Mesendoderm (in vitro differentiated cells): ENCODE data around the gene PSORS1C2. TPM values are rescaled to one million over a fixed set of nuclear protein-coding genes. Genes with fewer than 3 reads are reported as not detected.
"Not testable (repeated sequence)": the region's sequence is repeated elsewhere in the genome, so short reads cannot be mapped to it uniquely, and the experiment has no call there.

Experiments
- DNase-seq: peaks from one replicate; pipeline ENCODE4 v3.0.0; 2013
- H2AK5ac ChIP-seq: 2 replicates; pipeline ENCODE4 v1.6.1; 2013; ENCODE audit warnings: low read length, inconsistent platforms
- H2BK120ac ChIP-seq: 2 replicates; pipeline ENCODE4 v1.6.1; 2013; ENCODE audit warnings: low read depth, mild to moderate bottlenecking, low read length, moderate library complexity, mixed read lengths
- H2BK15ac ChIP-seq: replicated peaks from 2 replicates; pipeline ENCODE4 v1.6.1; 2013; ENCODE audit warnings: low read depth, mild to moderate bottlenecking, moderate library complexity
- H2BK5ac ChIP-seq: 2 replicates; pipeline ENCODE4 v1.6.1; 2013; ENCODE audit warnings: low read length, inconsistent platforms
- H3K18ac ChIP-seq: 2 replicates; pipeline ENCODE4 v1.6.1; 2013; ENCODE audit warnings: mild to moderate bottlenecking, low read length, mixed read lengths
- H3K23ac ChIP-seq: one replicate; pipeline ENCODE4 v1.6.1; 2013; ENCODE audit warnings: low read length
- H3K27ac ChIP-seq: 2 replicates; pipeline ENCODE4 v1.5.1; 2013; ENCODE audit warnings: low read depth, mild to moderate bottlenecking, inconsistent platforms, low read length, moderate library complexity
- H3K27me3 ChIP-seq: 2 replicates; pipeline ENCODE4 v1.6.1; 2013; ENCODE audit warnings: low read length, control low read depth, mild to moderate bottlenecking, inconsistent platforms; ENCODE audit not compliant: insufficient read depth, poor library complexity
- H3K36me3 ChIP-seq: 2 replicates; pipeline ENCODE4 v1.6.1; 2013; ENCODE audit warnings: low read length, inconsistent platforms; ENCODE audit not compliant: control insufficient read depth, insufficient read depth
- H3K4ac ChIP-seq: one replicate; pipeline ENCODE4 v1.6.1; 2013; ENCODE audit warnings: low read depth, mild to moderate bottlenecking, low read length, moderate library complexity
- H3K4me1 ChIP-seq: 2 replicates; pipeline ENCODE4 v1.6.1; 2013; ENCODE audit warnings: low read depth, low read length, inconsistent platforms; ENCODE audit not compliant: control insufficient read depth
- H3K4me2 ChIP-seq: 2 replicates; pipeline ENCODE4 v1.6.1; 2013; ENCODE audit warnings: low read length
- H3K4me3 ChIP-seq: 2 replicates; pipeline ENCODE4 v1.5.1; 2013; ENCODE audit warnings: mild to moderate bottlenecking, low read length
- H3K56ac ChIP-seq: one replicate; pipeline ENCODE4 v1.6.1; 2013; ENCODE audit warnings: low read length
- H3K79me1 ChIP-seq: 2 replicates; pipeline ENCODE4 v1.6.1; 2013; ENCODE audit warnings: low read length, inconsistent platforms
- H3K79me2 ChIP-seq: 2 replicates; pipeline ENCODE4 v1.6.1; 2013; ENCODE audit warnings: mild to moderate bottlenecking, low read length; ENCODE audit not compliant: control insufficient read depth, insufficient read depth
- H3K9ac ChIP-seq: 2 replicates; pipeline ENCODE4 v1.6.1; 2013; ENCODE audit warnings: low read length, inconsistent platforms
- H4K5ac ChIP-seq: one replicate; pipeline ENCODE4 v1.6.1; 2013; ENCODE audit warnings: low read length
- H4K8ac ChIP-seq: one replicate; pipeline ENCODE4 v1.6.1; 2013; ENCODE audit warnings: low read depth, mild to moderate bottlenecking, control low read depth, low read length, moderate library complexity
- WGBS: extraction: QIAGEN DNeasy Blood & Tissue Kit; methylation state at CpG from one replicate; pipeline ENCODE4 v1.1.7; 2013; ENCODE audit warnings: low lambda C conversion rate, missing lambda C conversion rate; ENCODE audit not compliant: insufficient coverage; ENCODE audit errors: extremely low coverage; 5-methylcytosine and 5-hydroxymethylcytosine counted together
- polyA plus RNA-seq, 2 experiments: library from polyadenylated mRNA; stranded (reverse); fragments of 200-250 nt; gene quantifications; one replicate each; pipeline ENCODE4 v1.2.3, GENCODE V29; 2013

Gene PSORS1C2
- polyA plus RNA-seq (2013, experiment 1 of 2): 2.3 TPM
- 2.3 TPM for polyA plus RNA-seq (2013, experiment 2 of 2)

GRCh38 chr6:31138982-31139381 lies at the start of gene PSORS1C2:
Gene PSORS1C2 (minus strand): TSS chr6:31139066. CDS start chr6:31139026, 40 bp downstream.
- H3K4me1 ChIP-seq: peaks cover 13% of the 10 kb centered on the region
- H3K23ac ChIP-seq: no peak within 1 kb of the TSS
- no peaks in the 10 kb centered on the region for H3K79me1 ChIP-seq
- H3K36me3 ChIP-seq: no peaks in the 10 kb centered on the region
- H3K4ac ChIP-seq: peak within 1 kb of the TSS; percentile 28
- peak within 1 kb of the TSS; percentile 40 for H2BK5ac ChIP-seq
- H3K27me3 ChIP-seq: no peaks in the 10 kb centered on the region
- H3K9ac ChIP-seq: no peak within 1 kb of the TSS
- H3K18ac ChIP-seq: peak within 1 kb of the TSS; percentile 35
- DNase-seq: no peak
- H3K4me3 ChIP-seq: no peak within 1 kb of the TSS
- H2BK15ac ChIP-seq: no peak within 1 kb of the TSS
- WGBS: no CpG with 5 or more reads among the region's 4 CpGs
- H2BK120ac ChIP-seq: no peak within 1 kb of the TSS
- H3K79me2 ChIP-seq: no peaks in the 10 kb centered on the region
- H3K4me2 ChIP-seq: no peak within 1 kb of the TSS
- H3K27ac ChIP-seq: no peak within 1 kb of the TSS
- H4K8ac ChIP-seq: no peak within 1 kb of the TSS
- peak within 1 kb of the TSS; percentile 80 for H2AK5ac ChIP-seq
- no peak within 1 kb of the TSS for H4K5ac ChIP-seq
- peak within 1 kb of the TSS; percentile 76 for H3K56ac ChIP-seq

DNA sequence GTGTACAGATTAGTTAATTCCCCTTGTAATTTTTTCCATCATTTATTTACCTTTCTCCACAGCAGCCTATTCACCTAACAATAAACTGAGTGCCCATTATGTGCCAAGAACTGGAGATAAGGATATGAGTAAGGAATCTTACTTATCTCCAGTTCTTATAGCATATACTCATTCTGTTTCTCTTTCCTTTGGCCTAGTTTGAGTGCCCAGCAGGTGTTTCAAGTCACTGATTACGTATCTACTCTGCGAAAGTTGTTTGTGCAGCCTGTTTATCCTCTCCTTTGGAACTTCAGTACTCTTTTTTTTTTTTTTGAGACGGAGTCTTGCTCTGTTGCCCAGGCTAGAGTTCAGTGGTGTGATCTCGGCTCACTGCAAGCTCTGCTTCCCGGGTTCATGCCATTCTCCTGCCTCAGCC lies 48.9 kb upstream of the PSORS1C2 start:
- Histone ChIP-seq H3K4me1 (no peaks in the 10 kb centered on the region), H3K18ac (no peak overlapping the region), H4K5ac (no peak overlapping the region), H2BK15ac (no peak overlapping the region), H2BK120ac (no peak overlapping the region), H3K4me2 (no peak overlapping the region), H3K9ac (no peak overlapping the region), H2AK5ac (no peak overlapping the region), H3K27ac (no peak overlapping the region), H3K79me1 (no peaks in the 10 kb centered on the region), H3K4ac (no peak overlapping the region), H4K8ac (no peak overlapping the region), H3K36me3 (no peaks in the 10 kb centered on the region), H2BK5ac (no peak overlapping the region), H3K23ac (no peak overlapping the region), H3K4me3 (no peak overlapping the region), H3K79me2 (no peaks in the 10 kb centered on the region), H3K27me3 (no peaks in the 10 kb centered on the region), H3K56ac (no peak overlapping the region)
- no CpG with 5 or more reads among the region's 5 CpGs for WGBS
- no peak for DNase-seq

GRCh38 chr6:31186052-31186734 lies 47.3 kb upstream of the PSORS1C2 start:
- Histone ChIP-seq H4K8ac (no peak overlapping the region), H3K79me1 (no peaks in the 10 kb centered on the region), H3K23ac (no peak overlapping the region), H2AK5ac (no peak overlapping the region), H2BK120ac (no peak overlapping the region), H3K27me3 (no peaks in the 10 kb centered on the region), H3K4me1 (no peaks in the 10 kb centered on the region), H3K4me3 (no peak overlapping the region), H3K79me2 (no peaks in the 10 kb centered on the region), H2BK5ac (no peak overlapping the region), H3K4ac (no peak overlapping the region), H2BK15ac (no peak overlapping the region), H3K56ac (no peak overlapping the region), H3K36me3 (no peaks in the 10 kb centered on the region), H4K5ac (no peak overlapping the region), H3K4me2 (no peak overlapping the region), H3K18ac (no peak overlapping the region), H3K9ac (no peak overlapping the region), H3K27ac (no peak overlapping the region)
- DNase-seq: no peak
- WGBS: no CpG with 5 or more reads among the region's 24 CpGs

DNA sequence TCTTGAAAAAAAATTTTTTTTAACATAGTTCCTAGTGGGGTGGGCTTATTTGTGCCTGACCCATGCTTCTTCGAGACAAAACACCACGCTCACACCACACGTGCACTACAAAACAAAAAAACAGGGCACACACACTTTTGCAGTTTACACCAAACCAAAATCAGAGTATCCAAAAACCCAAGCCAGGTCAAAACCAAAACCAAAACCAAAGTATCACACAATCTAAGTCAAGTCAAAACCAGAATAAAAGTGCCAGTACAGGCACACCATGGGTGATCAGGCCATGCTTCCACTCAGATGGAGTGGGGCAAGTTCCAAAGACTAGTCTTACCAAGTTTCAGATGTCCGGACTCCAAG lies 46.8 kb upstream of the PSORS1C2 start:
- not testable (repeated sequence) for H3K79me1 ChIP-seq, H3K56ac ChIP-seq, H3K27me3 ChIP-seq, H3K23ac ChIP-seq, H3K27ac ChIP-seq, H3K36me3 ChIP-seq, H3K79me2 ChIP-seq, H3K9ac ChIP-seq, H2BK5ac ChIP-seq, H4K5ac ChIP-seq, H4K8ac ChIP-seq, H3K18ac ChIP-seq, H3K4me1 ChIP-seq, H3K4ac ChIP-seq, H2BK15ac ChIP-seq, H2AK5ac ChIP-seq, H2BK120ac ChIP-seq, DNase-seq, H3K4me2 ChIP-seq, H3K4me3 ChIP-seq
- no CpG with 5 or more reads among the region's 4 CpGs for WGBS

DNA sequence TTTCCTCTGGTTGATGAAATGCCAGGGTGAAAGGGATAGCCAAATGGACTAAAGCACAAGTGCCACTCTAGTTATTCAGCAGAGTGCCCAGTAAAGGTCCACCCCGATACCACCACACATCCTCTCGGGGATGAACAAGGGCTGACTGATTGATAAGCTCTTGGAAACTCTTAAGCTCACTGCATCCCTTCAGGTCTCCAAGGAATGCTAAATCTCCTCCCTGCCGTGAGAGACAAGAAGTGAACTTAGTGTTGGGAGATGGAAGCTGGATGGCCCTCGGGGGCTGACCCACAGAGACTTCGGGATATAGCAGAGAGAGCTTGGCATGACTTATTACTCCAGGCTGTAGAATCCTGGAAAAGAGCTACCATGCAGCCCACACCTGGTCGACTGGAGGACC lies 45.0 kb upstream of the PSORS1C2 start:
- not testable (repeated sequence) for H3K4me2 ChIP-seq, H2BK15ac ChIP-seq, H3K23ac ChIP-seq, H4K5ac ChIP-seq, H3K79me2 ChIP-seq, H3K4ac ChIP-seq, H3K4me1 ChIP-seq, H4K8ac ChIP-seq, H3K18ac ChIP-seq, H2BK5ac ChIP-seq, H3K9ac ChIP-seq, H3K27me3 ChIP-seq, H3K56ac ChIP-seq, DNase-seq, H2BK120ac ChIP-seq, H3K36me3 ChIP-seq, H2AK5ac ChIP-seq, H3K79me1 ChIP-seq, H3K4me3 ChIP-seq, H3K27ac ChIP-seq
- no CpG with 5 or more reads among the region's 6 CpGs for WGBS

DNA sequence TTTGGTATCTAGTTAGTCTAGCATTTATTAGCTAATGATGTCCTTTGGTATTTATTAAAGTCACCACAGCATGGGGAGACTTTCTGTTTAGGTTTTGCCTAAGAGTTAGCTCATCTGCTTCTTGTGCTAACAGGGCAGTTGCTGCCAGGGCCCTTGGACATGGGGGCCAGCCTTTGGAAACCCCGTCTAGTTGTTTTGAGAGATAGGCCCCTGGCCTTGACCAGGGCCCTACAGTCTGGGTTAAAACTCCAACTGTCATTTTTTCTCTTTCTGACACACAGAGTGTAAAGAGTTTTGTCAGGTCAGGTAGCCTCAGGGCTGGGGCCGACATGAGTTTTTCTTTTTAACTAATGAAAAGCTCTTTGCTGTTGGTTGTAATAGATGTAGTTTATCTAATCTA lies 44.4 kb upstream of the PSORS1C2 start:
- H3K79me2 ChIP-seq, H3K4ac ChIP-seq, H3K4me3 ChIP-seq, H3K27ac ChIP-seq, H2BK120ac ChIP-seq, DNase-seq, H2BK15ac ChIP-seq, H3K4me1 ChIP-seq, H4K8ac ChIP-seq, H3K36me3 ChIP-seq, H3K9ac ChIP-seq, H3K27me3 ChIP-seq, H3K23ac ChIP-seq, H3K4me2 ChIP-seq, H3K79me1 ChIP-seq, H3K56ac ChIP-seq, H3K18ac ChIP-seq, H2BK5ac ChIP-seq, H4K5ac ChIP-seq, H2AK5ac ChIP-seq: not testable (repeated sequence)
- WGBS: no CpG with 5 or more reads among the region's 2 CpGs
